ENCODE measurements around the gene CBR1.

CBR1 gene

GRCh38 chr21:36113647-36114428 lies 44.0 kb downstream of the CBR1 start:
- DNase-seq (ENCODE audit: low read depth in 2 of 3, low spot score in 2 of 3) = no peak

GRCh38 chr21:36115138-36115730 lies 45.4 kb downstream of the CBR1 start:
- DNase-seq (ENCODE audit: low read depth in 2 of 3, low spot score in 2 of 3) = no peak

- no peak for DNase-seq (ENCODE audit: low read depth in 2 of 3, low spot score in 2 of 3)
These were observed 47.5 kb downstream of the CBR1 start for GRCh38 chr21:36117286-36117741.

GRCh38 chr21:36120304-36120888 lies 50.6 kb downstream of the CBR1 start:
- DNase-seq (ENCODE audit: low read depth in 2 of 3, low spot score in 2 of 3) = no peak
